Stimulated activated CD4-positive, alpha-beta T cell treated with anti-CD3 and anti-CD28 coated beads, Interleukin-4, amount 100 ng/mL, for 48 hours (primary cell): Measurements from ENCODE around the gene YWHAG.
A peak's percentile ranks its signal among the peaks of the same experiment; 100 is the strongest.
"Not testable (repeated sequence)": the region's sequence is repeated elsewhere in the genome, so short reads cannot be mapped to it uniquely, and the experiment has no call there.

Experiments used
- DNase-seq, 2 donors: peaks; one replicate each; pipeline ENCODE4 v3.0.0-alpha.2; 2020; ENCODE audit warnings: low read depth in 2 of 2

Gene YWHAG

DNA sequence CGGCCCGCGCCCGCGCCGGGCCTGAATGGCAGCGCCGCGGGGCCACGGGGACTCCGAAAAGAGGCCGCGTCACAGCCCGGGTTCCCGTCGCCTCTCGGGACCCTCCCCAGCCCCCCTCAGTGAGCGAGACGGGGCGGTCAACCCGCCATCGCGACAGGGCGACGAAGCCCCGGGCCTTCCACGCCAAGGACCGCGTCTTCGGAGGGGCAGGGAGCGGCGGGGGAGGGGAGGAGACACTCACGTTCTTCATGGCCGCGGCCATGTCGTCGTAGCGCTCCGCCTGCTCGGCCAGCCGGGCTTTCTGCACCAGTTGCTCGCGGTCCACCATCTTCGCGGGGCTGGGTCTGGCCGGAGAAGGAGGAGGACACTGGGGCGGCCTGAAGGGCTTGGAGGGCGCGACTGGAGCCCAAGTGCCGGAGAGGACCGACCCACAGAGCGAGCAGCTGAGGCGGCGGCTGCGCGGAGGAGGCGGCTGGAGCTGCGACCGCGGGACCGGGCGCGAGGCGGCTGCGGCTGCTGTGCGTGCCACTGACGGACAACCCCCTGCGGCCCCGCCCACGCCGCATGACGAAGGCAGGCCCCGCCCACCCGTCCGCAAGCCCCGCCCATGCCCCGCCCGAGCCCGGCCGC, at the start of gene YWHAG:
Gene YWHAG, minus strand, starts transcription at position 511 of the 630 bp plus-strand sequence. Its CDS starts 183 bp downstream, at position 328.
- DNase-seq: peak; percentile 84 to 90

DNA sequence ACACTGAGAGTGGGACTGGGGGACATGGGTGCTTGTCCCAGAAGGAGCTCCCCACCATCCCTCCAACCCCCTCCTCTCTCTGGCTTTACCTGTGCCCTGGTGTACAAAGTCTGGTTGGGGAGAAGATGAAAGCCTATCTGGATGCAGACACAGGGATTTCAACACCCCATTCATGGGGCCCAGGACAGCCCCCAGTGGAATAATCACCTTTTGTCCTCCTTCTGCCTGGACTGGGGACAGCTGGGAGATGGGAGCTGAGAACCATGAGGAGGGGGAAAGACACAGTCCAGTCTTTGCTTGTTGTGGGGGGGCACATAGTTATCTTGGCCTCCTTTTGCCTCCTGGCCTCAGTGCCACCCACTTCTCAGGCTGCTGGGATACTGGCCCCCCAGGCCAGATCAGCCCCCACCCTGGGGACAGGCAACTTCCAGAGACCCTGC, 49.4 kb upstream of the YWHAG start:
- no peak for DNase-seq

DNA sequence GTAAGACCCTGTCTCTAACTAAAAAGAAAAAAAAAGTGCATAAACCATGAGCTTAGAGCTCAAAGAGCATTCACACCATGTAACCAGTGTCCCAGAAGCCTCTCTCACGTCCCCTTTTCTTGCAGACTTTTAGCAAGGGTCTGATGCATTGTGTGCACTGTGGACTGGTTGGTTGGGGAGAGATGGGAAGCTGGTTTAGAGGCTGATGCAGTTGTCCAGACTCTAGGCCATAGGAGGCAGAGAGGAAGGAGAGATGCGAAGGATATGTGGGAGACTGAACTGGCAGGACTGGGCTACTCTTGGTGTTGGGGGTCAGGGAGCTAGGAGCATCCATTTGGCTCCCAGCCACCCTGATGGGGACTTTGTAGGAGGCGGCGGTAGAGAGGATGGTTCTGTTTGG, 48.9 kb upstream of the YWHAG start:
- DNase-seq: no peak

DNA sequence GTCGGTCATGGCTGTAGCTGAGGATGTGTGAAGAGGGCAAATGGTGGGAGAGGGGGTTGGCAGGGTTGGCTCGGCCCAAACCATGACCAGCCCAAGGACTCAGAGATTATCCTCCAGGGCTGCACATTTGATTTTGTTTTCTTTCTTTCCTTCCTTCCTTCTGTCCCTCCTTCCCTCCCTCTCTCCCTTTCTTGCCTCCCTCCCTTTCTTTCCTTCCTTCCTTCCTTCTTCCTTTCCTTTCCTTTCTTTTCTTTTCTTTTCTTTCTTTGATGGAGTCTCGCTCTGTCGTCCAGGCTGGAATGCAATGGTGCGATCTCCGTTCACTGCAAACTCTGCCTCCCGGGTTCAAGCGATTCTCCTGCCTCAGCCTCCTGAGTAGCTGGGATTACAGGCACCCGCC, 46.9 kb upstream of the YWHAG start:
- DNase-seq: no peak

DNA sequence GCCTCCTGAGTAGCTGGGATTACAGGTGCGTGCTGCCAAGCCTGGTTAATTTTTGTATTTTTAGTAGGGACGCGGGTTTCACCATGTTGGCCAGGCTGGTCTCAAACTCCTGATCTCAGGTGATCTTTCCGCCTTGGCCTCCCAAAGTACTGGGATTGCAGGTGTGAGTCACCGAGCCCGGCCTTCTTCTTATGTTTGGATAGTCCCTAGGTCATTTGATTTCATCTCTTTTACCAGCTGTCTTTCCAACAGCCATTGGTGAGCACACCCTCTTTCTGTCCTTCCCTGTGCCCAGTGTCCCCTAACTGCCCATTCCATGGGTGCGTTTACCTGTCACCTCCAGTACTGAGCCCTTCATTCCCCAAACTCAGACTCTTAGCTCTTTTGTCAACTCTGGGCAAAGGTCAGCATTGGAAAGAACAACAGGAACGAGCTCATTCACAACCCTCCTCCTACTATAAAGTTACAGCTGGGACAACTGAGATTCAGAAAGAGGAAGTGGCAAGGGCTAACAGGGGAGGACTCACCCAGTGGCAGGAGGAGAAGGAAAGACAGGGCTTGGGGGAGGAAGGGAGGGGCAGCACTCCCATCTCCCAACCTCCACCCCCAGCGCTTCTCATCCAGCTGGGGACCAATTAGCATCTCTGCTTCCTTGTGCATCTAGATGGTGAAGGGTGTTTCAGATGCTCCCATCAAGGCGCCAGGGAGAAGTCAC, 45.1 kb upstream of the YWHAG start:
- DNase-seq: no peak

DNA sequence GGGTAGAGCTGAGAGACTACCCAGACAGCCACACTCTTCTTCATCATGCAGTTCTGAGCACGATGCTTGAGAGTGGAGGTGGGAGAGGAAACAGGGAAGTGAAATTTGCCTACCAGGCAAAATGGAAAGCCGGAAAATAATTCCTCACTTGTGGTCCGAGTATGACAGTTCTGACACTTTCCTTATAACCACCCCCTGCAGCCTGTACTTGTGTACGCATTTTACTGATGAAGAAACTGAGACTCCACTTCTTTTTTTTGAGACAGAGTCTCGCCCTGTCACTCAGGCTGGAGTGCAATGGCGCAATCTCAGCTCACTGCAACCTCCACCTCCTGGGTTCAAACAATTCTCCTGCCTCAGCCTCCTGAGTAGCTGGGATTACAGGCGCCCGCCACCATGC, 44.3 kb upstream of the YWHAG start:
- DNase-seq: not testable (repeated sequence)

DNA sequence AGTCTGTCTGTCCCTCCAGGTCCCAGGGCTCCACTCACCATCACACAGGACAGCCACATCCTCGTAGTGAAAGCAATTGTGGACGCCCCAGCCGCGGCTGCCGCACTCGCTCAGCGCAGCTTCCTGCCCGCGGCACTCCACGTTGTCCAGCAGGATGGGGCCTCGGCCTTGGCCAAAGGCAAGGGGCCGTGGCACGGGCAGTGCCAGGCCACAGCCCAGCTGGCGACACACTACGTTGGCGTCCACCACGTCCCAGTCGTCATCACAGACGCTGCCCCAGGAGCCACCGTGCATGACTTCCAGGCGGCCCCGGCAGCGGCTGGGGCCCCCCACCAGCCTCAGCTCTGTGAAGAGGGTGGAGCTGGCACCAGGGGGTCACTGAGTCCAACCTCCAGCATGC, 41.5 kb upstream of the YWHAG start:
- DNase-seq: no peak

DNA sequence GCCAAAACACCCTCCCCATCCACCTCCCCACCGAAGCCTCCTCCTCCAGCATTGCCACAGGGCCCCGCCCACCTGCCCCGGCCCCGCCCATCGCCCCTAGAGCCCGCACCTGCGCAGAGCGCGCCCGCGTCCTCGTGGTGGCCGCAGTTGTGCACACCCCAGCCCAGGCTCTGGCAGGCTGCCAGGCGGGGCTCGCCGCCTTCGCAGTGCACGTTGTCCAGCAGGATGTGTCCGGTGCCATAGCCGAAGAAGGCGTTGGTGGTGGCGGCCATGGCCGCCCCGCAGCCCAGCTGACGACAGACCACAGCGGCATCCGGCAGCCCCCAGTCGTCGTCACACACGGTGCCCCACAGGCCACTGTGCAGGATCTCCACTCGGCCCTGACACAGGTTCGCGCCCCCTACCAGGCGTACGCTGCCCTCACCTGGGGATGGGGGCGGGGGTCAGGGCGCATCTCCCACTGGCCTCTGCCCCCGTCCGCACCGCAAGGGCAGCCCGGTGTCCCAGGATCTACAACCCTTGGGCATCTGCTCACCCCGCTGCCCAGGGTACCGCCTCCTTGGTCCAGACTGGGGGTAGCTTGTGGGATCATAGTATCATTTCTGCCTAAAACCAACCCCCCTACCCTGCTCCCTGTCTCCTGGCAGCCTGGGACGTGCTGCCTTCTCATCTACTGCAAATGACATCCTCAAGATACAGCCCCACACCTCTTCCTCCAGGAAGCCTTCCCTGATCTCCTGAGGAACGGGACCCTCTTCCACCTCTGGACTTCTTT, 38.8 kb upstream of the YWHAG start:
- DNase-seq: peak; percentile 81 to 86

DNA sequence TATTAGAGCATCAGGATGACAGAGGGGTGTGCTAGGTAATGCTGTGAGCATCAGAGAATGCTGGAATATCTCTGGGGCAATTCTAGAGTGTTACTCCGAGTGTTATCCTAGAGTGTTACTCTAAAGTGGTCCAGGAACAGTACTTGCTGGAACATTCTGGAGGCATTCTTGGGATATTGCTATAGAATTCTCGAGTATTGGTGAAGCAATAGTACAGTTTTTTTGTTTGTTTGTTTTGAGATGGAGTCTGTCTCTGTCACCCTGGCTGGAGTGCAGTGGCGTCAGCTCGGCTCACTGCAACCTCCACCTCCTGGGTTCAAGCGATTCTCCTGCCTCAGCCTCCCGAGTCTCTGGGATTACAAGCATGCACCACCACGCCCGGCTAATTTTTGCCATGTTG, 38.1 kb upstream of the YWHAG start:
- DNase-seq: no peak

DNA sequence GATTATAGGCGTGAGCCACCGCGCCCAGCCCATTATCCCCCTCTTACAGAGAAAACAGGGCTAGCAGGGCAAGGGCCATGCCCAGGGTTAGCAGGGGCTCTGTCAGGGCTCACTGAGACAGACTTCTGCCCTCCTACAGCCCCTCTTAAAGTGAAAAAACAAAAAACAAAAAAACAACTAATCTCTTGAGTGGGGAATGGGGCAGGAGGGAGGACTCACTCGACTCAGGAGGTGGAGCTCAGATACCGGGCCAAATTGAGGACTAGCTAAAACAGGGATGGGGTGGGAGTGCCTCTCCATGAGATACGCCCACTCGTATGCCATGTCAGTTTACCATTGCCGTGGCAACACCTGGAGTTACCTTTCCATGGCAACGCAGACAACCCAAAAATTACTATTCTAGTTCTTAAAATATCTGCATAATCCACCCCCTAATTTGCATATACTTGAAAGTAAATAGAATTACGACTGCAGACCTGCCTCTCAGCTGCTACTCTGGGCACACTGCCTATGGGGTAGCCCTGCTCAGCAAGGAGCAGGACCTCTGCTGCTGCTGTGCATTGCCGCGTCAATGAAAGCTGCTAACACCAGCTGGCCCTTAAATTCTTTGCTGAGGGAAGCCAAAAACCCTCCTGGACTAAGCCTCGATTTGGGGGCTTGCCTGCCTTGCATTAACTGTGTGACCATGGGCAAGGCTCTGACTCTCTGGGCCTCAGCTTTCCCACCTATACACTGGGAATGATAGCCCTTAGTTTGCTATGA, 37.4 kb upstream of the YWHAG start:
- DNase-seq: no peak

DNA sequence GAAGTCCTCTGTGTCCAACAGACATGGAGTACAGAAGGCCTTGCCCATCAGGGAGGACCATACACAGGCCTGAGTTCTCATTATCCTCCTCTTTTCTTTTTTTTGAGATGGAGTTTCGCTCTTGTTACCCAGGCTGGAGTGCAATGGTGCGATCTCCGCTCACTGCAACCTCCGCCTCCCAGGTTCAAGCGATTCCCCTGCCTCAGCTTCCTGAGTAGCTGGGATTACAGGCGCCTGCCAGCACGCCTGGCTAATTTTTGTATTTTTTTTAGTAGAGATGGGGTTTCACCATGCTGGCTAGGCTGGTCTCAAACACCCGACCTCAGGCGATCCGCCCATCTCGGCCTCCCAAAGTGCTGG, 36.8 kb upstream of the YWHAG start:
- not testable (repeated sequence) for DNase-seq

DNA sequence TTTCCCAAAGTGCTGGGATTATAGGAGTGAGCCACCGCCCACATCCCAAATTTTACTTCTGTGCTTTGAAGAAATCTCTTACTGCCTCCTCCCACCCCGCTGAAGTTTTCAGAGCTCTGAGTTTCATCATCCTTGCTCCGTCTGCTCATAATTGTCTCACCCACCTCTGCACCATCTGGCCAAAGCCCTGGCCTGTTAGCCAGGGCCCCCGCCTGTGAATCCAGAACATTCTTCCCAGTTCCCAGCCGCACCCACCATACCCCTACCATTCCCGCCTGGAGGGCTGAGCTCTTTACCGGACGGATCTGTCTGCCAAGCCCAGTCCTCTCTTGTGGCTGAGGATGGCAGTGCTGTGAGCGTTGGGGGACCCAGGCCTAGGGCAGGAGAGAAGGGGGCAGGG, 36.2 kb upstream of the YWHAG start:
- no peak for DNase-seq

DNA sequence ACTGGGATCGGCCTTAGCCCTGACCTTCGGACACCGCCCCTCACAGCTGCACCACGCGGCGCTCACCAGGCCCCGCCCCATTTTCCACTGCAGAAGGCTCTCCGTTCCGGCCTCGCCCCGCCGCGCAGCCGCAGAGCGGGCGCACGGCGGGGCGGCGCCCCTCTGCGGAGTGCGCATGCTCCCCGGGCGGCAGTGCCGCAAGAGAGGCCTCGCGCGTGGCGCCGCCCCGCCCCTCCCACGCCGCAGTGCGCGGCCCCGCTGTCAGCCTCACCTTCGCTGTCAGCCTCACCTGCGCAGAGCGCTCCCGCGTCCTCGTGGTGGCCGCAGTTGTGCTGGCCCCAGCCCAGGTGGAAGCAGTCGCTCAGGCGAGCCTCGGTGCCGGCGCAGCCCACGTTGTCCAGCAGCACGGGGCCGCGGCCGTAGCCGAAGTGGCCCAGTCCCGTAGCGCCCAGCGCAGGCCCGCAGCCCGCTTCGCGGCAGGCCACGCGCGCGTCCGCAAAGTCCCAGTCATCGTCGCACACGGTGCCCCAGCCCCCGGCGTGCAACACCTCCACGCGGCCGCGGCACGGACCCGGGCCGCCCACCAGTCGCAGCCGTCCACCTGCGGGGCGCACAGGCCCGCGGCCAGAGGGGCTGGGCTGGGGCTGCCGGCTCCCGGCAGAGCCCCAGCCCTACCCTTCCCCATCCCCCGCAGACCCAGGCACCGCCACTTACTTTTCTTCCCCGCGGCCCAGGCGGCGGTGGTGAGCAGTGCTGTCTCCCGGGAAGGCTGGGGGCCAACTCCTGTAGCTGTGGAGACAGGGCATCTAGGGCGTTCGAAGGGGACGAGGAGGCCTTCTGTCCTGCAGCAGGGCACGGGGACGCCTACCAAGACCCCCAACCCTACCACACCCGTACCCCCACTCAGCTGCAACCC, 34.6 kb upstream of the YWHAG start:
- DNase-seq: peak; percentile 82 to 87

DNA sequence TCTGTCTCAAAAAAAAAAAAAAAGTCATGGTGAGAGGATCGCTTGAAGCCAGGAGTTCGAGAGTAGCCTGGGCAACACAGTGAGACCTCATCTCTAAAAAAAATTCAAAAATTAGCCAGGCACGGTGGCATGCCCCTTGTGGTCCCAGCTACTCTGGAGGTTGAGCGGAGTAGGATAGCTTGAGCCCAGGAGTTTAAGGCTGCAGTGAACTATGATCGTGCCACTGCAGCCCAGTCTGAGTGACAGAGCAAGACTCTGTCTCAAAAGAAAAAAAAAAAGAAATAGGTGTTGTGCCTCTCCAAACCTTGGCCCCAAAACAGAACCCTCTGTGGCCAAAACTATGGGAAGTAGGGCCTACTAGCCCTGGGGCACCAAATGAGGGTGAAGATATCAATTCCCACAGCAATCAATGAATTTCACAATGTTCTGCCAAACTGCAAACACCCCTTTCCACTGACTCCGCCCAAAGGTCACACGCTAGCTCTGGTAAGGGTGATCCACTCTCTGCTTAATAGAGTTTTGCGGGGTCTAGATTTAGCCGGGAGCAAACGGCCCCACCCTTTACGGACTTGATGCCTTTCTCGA, 33.8 kb upstream of the YWHAG start:
- no peak for DNase-seq

DNA sequence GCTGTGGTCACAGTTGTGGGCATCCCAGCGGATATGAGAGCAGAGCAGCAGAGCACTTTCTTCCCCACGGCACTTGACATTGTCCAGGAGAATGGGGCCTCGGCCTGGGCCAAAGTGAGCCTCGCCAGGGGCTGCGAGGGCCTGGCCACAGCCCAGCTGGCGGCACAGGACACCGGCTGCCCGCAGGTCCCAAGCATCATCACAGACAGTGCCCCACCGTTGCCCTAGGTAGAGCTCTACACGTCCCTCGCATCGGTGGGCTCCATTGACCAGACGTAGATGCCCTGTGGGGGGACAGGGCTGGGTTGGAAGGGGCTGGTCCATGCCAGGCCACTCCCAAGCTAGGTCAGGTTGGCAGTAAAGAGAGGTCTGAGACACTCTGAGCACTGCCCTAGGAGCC, 31.3 kb upstream of the YWHAG start:
- DNase-seq: no peak

DNA sequence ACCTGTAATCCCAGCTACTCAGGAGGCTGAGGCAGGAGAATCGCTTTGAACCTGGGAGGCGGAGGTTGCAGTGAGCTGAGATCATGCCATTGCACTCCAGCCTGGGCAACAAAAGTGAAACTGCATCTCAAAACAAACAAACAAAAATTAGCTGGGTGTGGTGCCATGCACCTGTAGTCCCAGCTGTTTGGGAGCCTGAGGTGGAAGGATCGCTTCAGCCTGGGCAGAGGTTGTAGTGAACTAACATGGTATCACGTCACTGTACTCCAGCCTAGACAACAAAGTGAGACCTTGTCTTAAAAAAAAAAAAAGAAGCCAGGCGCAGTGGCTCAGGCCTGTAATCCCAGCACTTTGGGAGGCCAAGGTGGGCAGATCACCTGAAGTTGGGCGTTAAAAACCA, 29.0 kb upstream of the YWHAG start:
- not testable (repeated sequence) for DNase-seq

DNA sequence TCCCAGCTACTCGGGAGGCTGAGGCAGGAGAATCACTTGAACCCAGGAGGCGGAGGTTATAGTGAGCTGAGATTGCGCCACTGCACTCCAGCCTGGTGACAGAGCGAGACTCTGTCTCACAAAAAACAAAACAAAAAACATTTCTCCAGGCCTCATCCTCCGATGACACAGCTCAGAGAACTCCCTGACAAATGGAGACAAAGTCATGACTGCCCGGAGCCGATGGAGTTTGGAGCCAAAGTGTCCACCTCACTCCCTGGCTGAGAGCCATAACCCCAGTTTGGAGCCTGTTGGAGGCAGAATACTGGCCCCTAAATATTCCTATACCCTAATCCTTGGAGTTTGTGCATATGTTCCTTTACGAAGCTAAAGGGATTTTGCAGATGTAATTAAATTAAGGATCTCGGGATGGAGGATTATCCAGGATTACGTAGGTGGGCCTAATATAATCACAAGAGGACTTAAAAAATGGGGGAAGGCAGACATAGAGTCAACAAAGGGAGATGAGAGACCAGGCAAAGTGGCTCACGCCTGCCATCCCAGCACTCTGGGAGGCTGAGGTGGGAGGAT, 28.0 kb upstream of the YWHAG start:
- DNase-seq: no peak

DNA sequence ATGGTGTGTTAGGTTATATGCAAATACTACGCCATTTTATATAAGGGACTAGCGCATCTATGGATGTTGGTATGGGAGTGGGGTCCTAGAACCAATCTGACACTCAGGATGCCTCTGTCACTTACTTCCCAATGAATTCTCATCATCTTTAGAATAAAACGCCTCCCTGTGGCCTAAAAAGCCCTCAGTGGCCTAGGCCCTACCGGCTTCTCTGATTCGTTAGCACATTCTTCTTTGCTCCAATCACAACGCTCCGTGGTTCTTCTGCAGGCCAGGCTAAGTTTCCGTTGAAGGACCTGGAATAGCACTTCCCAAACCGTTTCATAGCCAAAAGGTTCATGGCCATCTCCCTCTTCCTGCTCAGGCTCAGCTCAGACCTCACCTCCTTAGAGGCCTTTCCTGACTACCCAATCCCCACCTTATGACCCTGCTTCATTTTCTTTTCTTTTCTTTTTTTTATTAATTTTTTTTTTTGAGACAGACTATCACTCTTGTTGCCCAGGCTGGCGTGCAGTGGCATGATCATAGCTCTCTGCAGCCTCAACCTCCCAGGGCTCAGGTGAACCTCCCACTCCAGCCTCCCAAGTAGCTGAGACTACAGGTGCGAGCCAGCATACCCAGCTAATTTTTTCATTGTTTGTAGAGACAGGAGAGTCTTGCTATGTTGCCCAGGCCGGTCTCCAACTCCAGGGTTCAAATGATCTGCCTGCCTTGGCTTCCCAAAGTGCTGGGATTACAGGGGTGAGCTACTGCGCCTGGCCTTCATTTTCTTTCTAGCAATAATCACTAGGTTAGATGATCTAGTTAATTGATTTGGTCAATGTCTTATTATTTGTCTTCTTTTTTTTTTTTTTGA, 24.5 kb upstream of the YWHAG start:
- no peak for DNase-seq

DNA sequence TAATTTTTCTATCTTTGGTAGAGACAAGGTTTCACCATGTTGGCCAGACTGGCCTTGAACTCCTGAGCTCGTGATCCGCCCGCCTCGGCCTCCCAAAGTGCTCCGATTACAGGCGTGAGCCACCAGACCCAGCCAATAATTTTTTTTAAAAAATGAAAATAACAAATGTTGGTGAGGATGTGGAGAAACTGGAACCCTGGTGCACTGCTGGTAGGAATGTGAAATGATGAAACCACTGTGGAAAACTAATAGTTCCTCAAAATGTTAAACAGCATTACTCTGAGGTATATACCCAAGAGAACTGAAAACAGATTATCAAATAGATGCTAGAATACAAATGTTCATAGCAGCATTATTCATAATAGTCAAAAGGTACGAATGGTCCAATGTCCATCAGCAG, 23.0 kb upstream of the YWHAG start:
- DNase-seq: no peak

DNA sequence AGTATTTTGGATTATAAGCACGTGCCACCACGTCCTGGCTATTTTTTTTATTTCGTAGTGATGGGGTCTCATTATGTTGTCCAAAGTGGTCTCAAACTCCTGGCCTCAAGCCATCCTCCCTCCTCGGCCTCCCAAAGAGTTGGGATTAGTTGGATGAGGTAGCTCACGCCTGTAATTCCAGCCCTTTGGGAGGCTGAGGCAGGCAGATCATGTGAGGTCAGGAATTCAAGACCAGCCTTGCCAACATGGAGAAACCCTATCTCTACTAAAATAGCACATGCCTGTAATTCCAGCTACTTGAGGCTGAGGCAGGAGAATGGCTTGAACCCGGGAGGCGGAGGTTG, 21.8 kb upstream of the YWHAG start:
- no peak for DNase-seq
